Brain microvascular endothelial cell (primary cell): Measurements from ENCODE around the gene ST3GAL3.

ENCODE experiments used
- DNase-seq: peaks from one replicate; pipeline ENCODE4 v3.0.0-alpha.2; 2020
- H3K27ac ChIP-seq: fragments of 250-450 bp; sonication (Bioruptor Pico); 2 replicates; pipeline ENCODE4 v1.5.1; 2020; ENCODE audit warnings: mild to moderate bottlenecking, moderate library complexity
- H3K27me3 ChIP-seq: fragments of 250-450 bp; sonication (Bioruptor Pico); replicated peaks from 2 replicates; pipeline ENCODE4 v1.5.1; 2020; ENCODE audit warnings: mild to moderate bottlenecking
- H3K36me3 ChIP-seq: fragments of 250-450 bp; sonication (Bioruptor Pico); replicated peaks from 2 replicates; pipeline ENCODE4 v1.5.1; 2020; ENCODE audit warnings: mild to moderate bottlenecking
- H3K4me3 ChIP-seq: 2 replicates; pipeline ENCODE4 v1.5.1; 2011; ENCODE audit warnings: low read depth, mild to moderate bottlenecking, control low read depth, low read length, moderate library complexity
- CTCF ChIP-seq: IDR thresholded peaks from 2 replicates; pipeline ENCODE4 v1.5.1; 2011; ENCODE audit warnings: low read depth, mild to moderate bottlenecking, moderate library complexity, low read length, control low read depth, inconsistent platforms; ENCODE audit errors: missing control alignments
- in situ Hi-C: cut with HindIII; loops from 2 replicates; pipeline ENCODE4 v1.10.0; 2017; ENCODE audit warnings: low sequenced_read_pairs, low pct_ligation_motif_present

ST3GAL3 gene

GRCh38 chr1:43705982-43706597 is 1.2 kb upstream of the ST3GAL3 start:
- no peak for DNase-seq
- in situ Hi-C loops: no loop called here
- no peak for TF ChIP-seq CTCF
- no peak overlapping the region for H3K27ac ChIP-seq
- H3K4me3 ChIP-seq: peak overlapping the region; percentile 62
- H3K36me3 ChIP-seq: peaks cover 34% of the 10 kb centered on the region
- no peaks in the 10 kb centered on the region for H3K27me3 ChIP-seq

- Histone ChIP-seq H3K36me3 (peaks cover 28% of the 10 kb centered on the region), H3K27me3 (no peaks in the 10 kb centered on the region), H3K4me3 (peak overlapping the region; percentile 62), H3K27ac (peak overlapping the region; percentile 13)
- in situ Hi-C loops: no loop called here
- no peak for DNase-seq
- TF ChIP-seq CTCF: no peak
Observed at GRCh38 chr1:43706598-43707189, 642 bp upstream of the ST3GAL3 start.

- DNase-seq: peak; percentile 33
- no peaks in the 10 kb centered on the region for H3K27me3 ChIP-seq
- H3K4me3 ChIP-seq: peak overlapping the region; percentile 82
- TF ChIP-seq CTCF: no peak
- in situ Hi-C loops: no loop called here
- H3K36me3 ChIP-seq: peaks cover 18% of the 10 kb centered on the region
- peak overlapping the region; percentile 83 for H3K27ac ChIP-seq
Observed at GRCh38 chr1:43708002-43708410, 670 bp downstream of the ST3GAL3 start.

GRCh38 chr1:43711049-43711448 is 3.7 kb downstream of the ST3GAL3 start:
- in situ Hi-C loops: no loop called here
- no peaks in the 10 kb centered on the region for H3K27me3 ChIP-seq
- H3K4me3 ChIP-seq: no peak overlapping the region
- H3K27ac ChIP-seq: peak overlapping the region; percentile 83
- peak; percentile 88 for DNase-seq
- TF ChIP-seq CTCF: no peak
- H3K36me3 ChIP-seq: no peaks in the 10 kb centered on the region

GRCh38 chr1:43711524-43712386 is 4.4 kb downstream of the ST3GAL3 start:
- H3K4me3 ChIP-seq: no peak overlapping the region
- H3K27me3 ChIP-seq: no peaks in the 10 kb centered on the region
- no peak for TF ChIP-seq CTCF
- in situ Hi-C loops: no loop called here
- no peaks in the 10 kb centered on the region for H3K36me3 ChIP-seq
- peak overlapping the region; percentile 83 for H3K27ac ChIP-seq
- DNase-seq: peak; percentile 52
